Endothelial cell of umbilical vein (primary cell): Measurements from ENCODE around the gene ACOD1. TPM values are rescaled to one million over a fixed set of nuclear protein-coding genes. Genes with fewer than 3 reads are reported as not detected.
"Not testable (repeated sequence)": the region's sequence is repeated elsewhere in the genome, so short reads cannot be mapped to it uniquely, and the experiment has no call there.

Experiments
- BruUV-seq: library from RNA; stranded (reverse); fragments of 400-500 nt; replicated peaks from 2 replicates; lab custom pipeline; 2021; lab: Mats Ljungman, UMichigan
- CTCF ChIA-PET: fragments of 300-600, 350-600 bp; sonication (Branson Sonifier 250); formaldehyde crosslinking; loops from one replicate; lab custom pipeline; 2021; ENCODE audit warnings: antibody characterized with exemption, inconsistent platforms; lab: Charles Lee
- POLR2A ChIA-PET: fragments of 300-600, 350-600 bp; sonication (Branson Sonifier 250); formaldehyde crosslinking; loops from one replicate; lab custom pipeline; 2021; ENCODE audit warnings: antibody characterized with exemption, inconsistent platforms; lab: Charles Lee
- DNase-seq: peaks from one replicate; pipeline ENCODE4 v3.0.0-alpha.2; 2011; ENCODE audit warnings: low read depth, low spot score
- FAIRE-seq: peaks from 2 replicates; lab custom pipeline; 2011; peaks lifted over from hg19 to GRCh38; lab: Jason Lieb, UNC
- H2AFZ ChIP-seq: 2 replicates; pipeline ENCODE4 v1.6.0; 2012; ENCODE audit warnings: low read depth, low read length, control low read depth, inconsistent platforms
- H3K27ac ChIP-seq: 2 replicates; pipeline ENCODE4 v1.5.1; 2011; ENCODE audit warnings: low read depth, mild to moderate bottlenecking, control low read depth, low read length, moderate library complexity; ENCODE audit not compliant: insufficient read depth
- H3K27me3 ChIP-seq, 2 experiments: 2 replicates each; pipeline versions ENCODE4 v1.6.0 to v1.6.1; 2011; ENCODE audit warnings: low read length in 2 of 2, mixed read lengths in 1 of 2; ENCODE audit not compliant: control insufficient read depth in 2 of 2, insufficient read depth in 2 of 2
- H3K36me3 ChIP-seq, 2 experiments: 2 replicates in 1 of 2; 3 replicates in 1 of 2; pipeline ENCODE4 v1.5.1; 2011; ENCODE audit warnings: low read length in 2 of 2, mild to moderate bottlenecking in 1 of 2, moderate library complexity in 1 of 2; ENCODE audit not compliant: control insufficient read depth in 2 of 2, insufficient read depth in 2 of 2; ENCODE audit errors: extremely low read depth in 1 of 2
- H3K4me1 ChIP-seq: 3 replicates; pipeline ENCODE4 v1.5.1; 2011; ENCODE audit warnings: mild to moderate bottlenecking, low read length; ENCODE audit not compliant: control insufficient read depth, insufficient read depth; ENCODE audit errors: extremely low read depth
- H3K4me2 ChIP-seq: 2 replicates; pipeline ENCODE4 v1.6.1; 2011; ENCODE audit warnings: low read length, control low read depth, mixed read lengths; ENCODE audit not compliant: insufficient read depth
- H3K4me3 ChIP-seq, 3 experiments: fragments of 200-600 bp in 1 of 3; sonication (generic), shearing (Covaris generic) in 1 of 3; replicated peaks in 1 of 3; 2 replicates each; pipeline ENCODE4 v1.5.1; 2011 to 2016; ENCODE audit warnings: control low read depth in 3 of 3, low read length in 3 of 3, mild to moderate bottlenecking in 2 of 3, inconsistent platforms in 1 of 3, low read depth in 1 of 3, moderate library complexity in 1 of 3; ENCODE audit not compliant: insufficient read depth in 1 of 3
- H3K79me2 ChIP-seq: 2 replicates; pipeline ENCODE4 v1.6.0; 2012; ENCODE audit warnings: low read length, inconsistent platforms; ENCODE audit not compliant: control insufficient read depth, insufficient read depth
- H3K9ac ChIP-seq: replicated peaks from 2 replicates; pipeline ENCODE3; 2011; ENCODE audit warnings: low read length, control low read depth; ENCODE audit not compliant: insufficient read depth; ENCODE audit errors: extremely low read depth
- H3K9me1 ChIP-seq: replicated peaks from 3 replicates; pipeline ENCODE4 v1.6.0; 2011; ENCODE audit warnings: mild to moderate bottlenecking, low read length; ENCODE audit not compliant: control insufficient read depth, insufficient read depth; ENCODE audit errors: extremely low read depth
- H3K9me3 ChIP-seq: replicated peaks from 2 replicates; pipeline ENCODE4 v1.5.1; 2012; ENCODE audit warnings: low read length, inconsistent platforms; ENCODE audit not compliant: control insufficient read depth, insufficient read depth
- H4K20me1 ChIP-seq: replicated peaks from 2 replicates; pipeline ENCODE3; 2011; ENCODE audit warnings: mild to moderate bottlenecking, low read length; ENCODE audit not compliant: control insufficient read depth, insufficient read depth; ENCODE audit errors: extremely low read depth
- EZH2 ChIP-seq: IDR thresholded peaks from 2 replicates; pipeline ENCODE4 v1.6.1; 2012; ENCODE audit warnings: borderline replicate concordance, low read depth, mild to moderate bottlenecking, moderate library complexity, low read length, inconsistent platforms; ENCODE audit not compliant: severe bottlenecking
- FOS ChIP-seq: IDR thresholded peaks from 2 replicates; pipeline ENCODE4 v1.6.1; 2011; ENCODE audit warnings: mild to moderate bottlenecking, low read length, moderate library complexity, borderline replicate concordance; ENCODE audit not compliant: insufficient read depth
- GATA2 ChIP-seq: IDR thresholded peaks from 2 replicates; pipeline ENCODE4 v1.7.0; 2011; ENCODE audit warnings: low read depth, mild to moderate bottlenecking, moderate library complexity, mixed read lengths, low read length; ENCODE audit not compliant: insufficient read length, insufficient read depth
- JUN ChIP-seq: IDR thresholded peaks from 2 replicates; pipeline ENCODE4 v1.6.1; 2011; ENCODE audit warnings: borderline replicate concordance, low read depth; ENCODE audit not compliant: insufficient read length, insufficient read depth
- MYC ChIP-seq: IDR thresholded peaks from one replicate; pipeline ENCODE4 v1.6.1; 2011; ENCODE audit warnings: mild to moderate bottlenecking, low read depth, low read length
- POLR2A ChIP-seq: IDR thresholded peaks from 2 replicates; pipeline ENCODE4 v1.6.1; 2012; ENCODE audit warnings: low read depth, mild to moderate bottlenecking, control low read depth, low read length
- POLR2AphosphoS5 ChIP-seq: IDR thresholded peaks from 2 replicates; pipeline ENCODE4 v1.6.1; 2012; ENCODE audit warnings: low read depth, mild to moderate bottlenecking, control low read depth, low read length, moderate library complexity; ENCODE audit not compliant: insufficient read depth
- dilution Hi-C: fragments of 300-500 bp; cut with MboI; formaldehyde crosslinking; loops from one replicate; pipeline ENCODE4 v1.15.0; 2019; ENCODE audit warnings: low sequenced_read_pairs; ENCODE audit not compliant: extremely low pct_ligation_motif_present
- intact Hi-C: fragments of 100-400 bp; cut with micrococcal nuclease; formaldehyde crosslinking; loops from one replicate; pipeline ENCODE4 v1.10.0; 2022
- polyA plus RNA-seq, 4 experiments: library from polyadenylated mRNA; depleted of rRNA in 3 of 4; stranded (reverse) in 3 of 4; unstranded in 1 of 4; fragments of >200 nt; gene quantifications; 2 replicates each; pipeline versions ENCODE4 v1.2.1 to v1.2.3, GENCODE V29; 2011 to 2012; ENCODE audit warnings: missing spikeins in 1 of 4
- total RNA-seq: library from RNA; stranded (reverse); gene quantifications from 2 replicates; pipeline ENCODE4 v1.2.3, GENCODE V29; 2021
- TF ChIP-seq, protein P1 (sequence below): IDR thresholded peaks from 2 replicates; pipeline ENCODE4 v1.6.1; 2011; ENCODE audit not compliant: insufficient read depth, insufficient read length
- TF ChIP-seq, protein P2 (sequence below), 2 donors: IDR thresholded peaks; 1 replicate in 1 of 2; 2 replicates in 1 of 2; pipeline ENCODE4 v1.5.1; 2011; ENCODE audit warnings: low read length in 2 of 2, mild to moderate bottlenecking in 2 of 2, moderate library complexity in 2 of 2, control low read depth in 1 of 2, inconsistent platforms in 1 of 2, low read depth in 1 of 2; ENCODE audit not compliant: insufficient read depth in 1 of 2; ENCODE audit errors: extremely low read depth in 1 of 2

The ACOD1 gene
- total and polyA plus RNA-seq, 2 donors (not counting 3 experiments of a cell fraction or from before 2014, with no cell fraction given), result not detected

DNA sequence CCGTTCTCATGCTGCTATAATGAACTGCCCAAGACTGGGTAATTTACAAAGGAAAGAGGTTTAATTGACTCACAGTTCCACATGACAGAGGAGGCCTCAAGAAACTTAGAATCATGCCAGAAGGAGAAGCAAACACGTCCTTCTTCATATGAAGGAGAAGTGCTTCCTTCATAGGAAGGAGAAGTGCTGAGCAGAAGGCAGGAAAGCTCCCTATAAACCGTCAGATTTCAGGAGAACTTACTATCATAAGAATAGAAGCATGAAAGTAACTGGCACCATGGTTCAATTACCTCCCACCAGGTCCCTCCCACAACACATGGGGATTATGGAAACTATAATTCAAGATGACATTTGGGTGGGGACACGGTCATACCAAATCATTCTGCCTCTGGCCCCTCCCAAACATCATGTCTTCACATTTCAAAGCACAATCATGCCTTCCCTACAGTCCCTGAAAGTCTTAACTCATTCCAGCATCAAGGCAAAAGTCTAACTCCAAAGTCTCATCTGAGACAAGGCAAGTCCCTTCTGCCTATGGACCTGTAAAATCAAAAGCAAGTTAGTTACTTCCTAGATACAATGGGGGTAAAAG is 10.6 kb downstream of the ACOD1 start:
- FAIRE-seq (no peak), DNase-seq (no peak)
- no peak overlapping the region for H3K4me2 ChIP-seq

DNA sequence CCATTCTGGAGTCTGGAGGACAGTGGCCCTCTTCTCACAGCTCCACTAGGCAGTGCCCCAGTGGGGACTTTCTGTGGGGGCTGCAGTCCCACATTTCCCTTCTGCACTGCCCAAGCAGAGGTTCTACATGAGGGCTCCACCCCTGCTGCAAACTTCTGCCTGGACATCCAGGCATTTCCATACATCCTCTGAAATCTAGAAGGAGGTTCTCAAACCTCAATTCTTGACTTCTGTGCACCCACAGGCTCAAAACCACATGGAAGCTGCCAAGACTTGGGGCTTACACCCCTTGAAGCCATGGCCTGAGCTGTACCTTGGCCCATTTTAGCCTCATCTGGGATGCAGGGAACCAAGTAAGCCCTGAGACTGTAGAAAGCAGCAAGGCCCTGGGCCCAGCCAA is 11.4 kb downstream of the ACOD1 start:
- dilution Hi-C loops, H3K9me1 ChIP-seq, H3K27me3 ChIP-seq, DNase-seq, H4K20me1 ChIP-seq, POLR2A ChIA-PET, CTCF ChIA-PET, H3K36me3 ChIP-seq, H3K4me2 ChIP-seq, H3K4me1 ChIP-seq, H2AFZ ChIP-seq, BruUV-seq, intact Hi-C loops, H3K9me3 ChIP-seq, H3K27ac ChIP-seq, FAIRE-seq, H3K4me3 ChIP-seq, H3K79me2 ChIP-seq, H3K9ac ChIP-seq: not testable (repeated sequence)

More for the DNA sequence above, 10.6 kb downstream of the ACOD1 start:
- H3K27me3 ChIP-seq, result no peaks in the 10 kb centered on the region
- no peaks in the 10 kb centered on the region for H3K79me2 ChIP-seq
- H3K4me3 ChIP-seq, result no peak overlapping the region
- CTCF ChIA-PET, result no interaction called here
- H2AFZ ChIP-seq, result no peak overlapping the region
- no peaks in the 10 kb centered on the region for H3K9me3 ChIP-seq
- POLR2A ChIA-PET, result no interaction called here
- no peaks in the 10 kb centered on the region for H3K4me1 ChIP-seq
- intact Hi-C loops, result no loop called here
- no peaks in the 10 kb centered on the region for H3K9me1 ChIP-seq
- H4K20me1 ChIP-seq, result no peaks in the 10 kb centered on the region
- BruUV-seq, result no TSS peak
- dilution Hi-C loops, result no loop called here
- no peak overlapping the region for H3K9ac ChIP-seq
- H3K36me3 ChIP-seq, result no peaks in the 10 kb centered on the region
- no peak overlapping the region for H3K27ac ChIP-seq
- TF ChIP-seq FOS (no peak), POLR2A (no peak), MYC (no peak), JUN (no peak), GATA2 (no peak), POLR2AphosphoS5 (no peak), EZH2 (no peak)
- TF ChIP-seq, protein P1, sequence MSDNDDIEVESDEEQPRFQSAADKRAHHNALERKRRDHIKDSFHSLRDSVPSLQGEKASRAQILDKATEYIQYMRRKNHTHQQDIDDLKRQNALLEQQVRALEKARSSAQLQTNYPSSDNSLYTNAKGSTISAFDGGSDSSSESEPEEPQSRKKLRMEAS, result no peak
- TF ChIP-seq, protein P2, sequence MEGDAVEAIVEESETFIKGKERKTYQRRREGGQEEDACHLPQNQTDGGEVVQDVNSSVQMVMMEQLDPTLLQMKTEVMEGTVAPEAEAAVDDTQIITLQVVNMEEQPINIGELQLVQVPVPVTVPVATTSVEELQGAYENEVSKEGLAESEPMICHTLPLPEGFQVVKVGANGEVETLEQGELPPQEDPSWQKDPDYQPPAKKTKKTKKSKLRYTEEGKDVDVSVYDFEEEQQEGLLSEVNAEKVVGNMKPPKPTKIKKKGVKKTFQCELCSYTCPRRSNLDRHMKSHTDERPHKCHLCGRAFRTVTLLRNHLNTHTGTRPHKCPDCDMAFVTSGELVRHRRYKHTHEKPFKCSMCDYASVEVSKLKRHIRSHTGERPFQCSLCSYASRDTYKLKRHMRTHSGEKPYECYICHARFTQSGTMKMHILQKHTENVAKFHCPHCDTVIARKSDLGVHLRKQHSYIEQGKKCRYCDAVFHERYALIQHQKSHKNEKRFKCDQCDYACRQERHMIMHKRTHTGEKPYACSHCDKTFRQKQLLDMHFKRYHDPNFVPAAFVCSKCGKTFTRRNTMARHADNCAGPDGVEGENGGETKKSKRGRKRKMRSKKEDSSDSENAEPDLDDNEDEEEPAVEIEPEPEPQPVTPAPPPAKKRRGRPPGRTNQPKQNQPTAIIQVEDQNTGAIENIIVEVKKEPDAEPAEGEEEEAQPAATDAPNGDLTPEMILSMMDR (IDR thresholded peaks at IDR 0.05; ENCODE audit: extremely low read depth in 1 of 2, insufficient read depth in 1 of 2, low read depth in 1 of 2, low read length in 2 of 2), result no peak
